CD8-positive, alpha-beta memory T cell (primary cell): ENCODE measurements around the gene PPP1R36. TPM values are rescaled to one million over a fixed set of nuclear protein-coding genes. Genes with fewer than 3 reads are reported as not detected.

Experiments
- CTCF ChIA-PET: fragments of 350-600 bp; sonication (Branson Sonifier 250); formaldehyde crosslinking; loops from one replicate; lab custom pipeline; 2021; ENCODE audit warnings: antibody characterized with exemption; lab: Charles Lee
- POLR2A ChIA-PET: fragments of 350-600 bp; sonication (Branson Sonifier 250); formaldehyde crosslinking; loops from one replicate; lab custom pipeline; 2021; ENCODE audit warnings: antibody characterized with exemption; lab: Charles Lee
- DNase-seq, 5 donors: peaks; one replicate each; pipeline versions ENCODE4 v3.0.0 to v3.0.0-alpha.2; 2020 to 2022; ENCODE audit warnings: mixed read lengths in 1 of 5
- H3K27ac ChIP-seq: one replicate; pipeline ENCODE4 v1.7.0; 2013; ENCODE audit warnings: low read depth, mild to moderate bottlenecking, low read length, moderate library complexity
- H3K27me3 ChIP-seq: 2 replicates; pipeline ENCODE4 v1.7.0; 2013; ENCODE audit warnings: low read length, mild to moderate bottlenecking; ENCODE audit not compliant: insufficient read depth, poor library complexity, severe bottlenecking
- H3K36me3 ChIP-seq: 2 replicates; pipeline ENCODE4 v1.7.0; 2013; ENCODE audit warnings: mild to moderate bottlenecking, low read length, moderate library complexity; ENCODE audit not compliant: insufficient read depth
- H3K4me1 ChIP-seq: 2 replicates; pipeline ENCODE4 v1.7.0; 2013; ENCODE audit warnings: mild to moderate bottlenecking, low read length, moderate library complexity; ENCODE audit not compliant: insufficient read depth
- H3K4me3 ChIP-seq: 2 replicates; pipeline ENCODE4 v1.7.0; 2013; ENCODE audit warnings: mild to moderate bottlenecking, low read length
- H3K9me3 ChIP-seq: 2 replicates; pipeline ENCODE4 v1.7.0; 2013; ENCODE audit warnings: mild to moderate bottlenecking, low read length
- H3K27ac Mint-ChIP-seq, 8 donors: one replicate each; pipeline ENCODE4 v1.8.0; 2020 to 2021; ENCODE audit warnings: mixed read lengths in 8 of 8, mild to moderate bottlenecking in 6 of 8, inconsistent platforms in 3 of 8, moderate library complexity in 3 of 8
- H3K27me3 Mint-ChIP-seq, 2 donors: one replicate each; pipeline ENCODE4 v1.8.0; 2020 to 2021; ENCODE audit warnings: mixed read lengths in 2 of 2, mild to moderate bottlenecking in 1 of 2, moderate library complexity in 1 of 2
- H3K36me3 Mint-ChIP-seq, 3 donors: one replicate each; pipeline ENCODE4 v1.8.0; 2020 to 2021; ENCODE audit warnings: mixed read lengths in 3 of 3, inconsistent platforms in 1 of 3, mild to moderate bottlenecking in 1 of 3
- H3K4me1 Mint-ChIP-seq, 3 donors: one replicate each; pipeline ENCODE4 v1.8.0; 2020 to 2021; ENCODE audit warnings: mixed read lengths in 3 of 3, inconsistent platforms in 1 of 3, mild to moderate bottlenecking in 1 of 3
- H3K4me3 Mint-ChIP-seq, 7 donors: one replicate each; pipeline ENCODE4 v1.8.0; 2020 to 2021; ENCODE audit warnings: mixed read lengths in 7 of 7, mild to moderate bottlenecking in 6 of 7, moderate library complexity in 4 of 7, inconsistent platforms in 2 of 7
- H3K9me3 Mint-ChIP-seq, 5 donors: one replicate each; pipeline ENCODE4 v1.8.0; 2020 to 2022; ENCODE audit warnings: mixed read lengths in 5 of 5, mild to moderate bottlenecking in 3 of 5, moderate library complexity in 2 of 5, inconsistent platforms in 1 of 5
- polyA plus RNA-seq: library from polyadenylated mRNA; unstranded; fragments of 300-500 nt; fragmentation: Illumina TruSeq; gene quantifications from one replicate; pipeline ENCODE4 v1.2.3, GENCODE V29; 2021
- total RNA-seq, 2 experiments: library from RNA; stranded (reverse); gene quantifications; one replicate each; pipeline ENCODE4 v1.2.3, GENCODE V29; 2021

PPP1R36 gene
- total and polyA plus RNA-seq, 3 experiments from 2014 or later = 0.22 to 0.25 (median 0.24) TPM

GRCh38 chr14:64520699-64521098 is 29.1 kb upstream of the PPP1R36 start:
- POLR2A ChIA-PET = interaction anchor here (0.7 kb wide), 1 partner anchor 12 kb away, joined by 3 read pairs; no protein-coding TSS in a partner anchor
- H3K4me1 Mint-ChIP-seq = peaks cover 39 to 47% (median 41%) of the 10 kb centered on the region in 3 donors
- Histone ChIP-seq H3K36me3 (peaks cover 16% of the 10 kb centered on the region), H3K27me3 (no peaks in the 10 kb centered on the region), H3K9me3 (no peaks in the 10 kb centered on the region), H3K4me3 (no peak overlapping the region), H3K4me1 (peaks cover 12% of the 10 kb centered on the region), H3K27ac (no peak overlapping the region)
- no peak overlapping the region for H3K4me3 Mint-ChIP-seq
- no peaks in the 10 kb centered on the region for H3K9me3 Mint-ChIP-seq
- no peaks in the 10 kb centered on the region for H3K27me3 Mint-ChIP-seq
- DNase-seq = no peak
- CTCF ChIA-PET = interaction anchor here (1.6 to 1.8 kb wide), 2 partner anchors 10 to 117 kb away, joined by 4 to 10 read pairs; no protein-coding TSS in a partner anchor
- peak overlapping the region in 2 of 8 donors; percentile 43 to 50 for H3K27ac Mint-ChIP-seq
- peaks cover 0 to 26% (median 2%) of the 10 kb centered on the region in 3 donors for H3K36me3 Mint-ChIP-seq

GRCh38 chr14:64522591-64523355 is 27.0 kb upstream of the PPP1R36 start:
- no peak overlapping the region for H3K27ac Mint-ChIP-seq
- POLR2A ChIA-PET = no interaction called here
- CTCF ChIA-PET = interaction anchor here (1.8 kb wide), 1 partner anchor 114 kb away, joined by 4 read pairs; no protein-coding TSS in a partner anchor
- no peak overlapping the region for H3K4me3 ChIP-seq
- H3K27me3 ChIP-seq = no peaks in the 10 kb centered on the region
- H3K36me3 Mint-ChIP-seq = peaks cover 0 to 29% (median 9%) of the 10 kb centered on the region in 3 donors
- no peaks in the 10 kb centered on the region for H3K9me3 ChIP-seq
- no peak for DNase-seq
- no peak overlapping the region for H3K27ac ChIP-seq
- H3K9me3 Mint-ChIP-seq = no peaks in the 10 kb centered on the region
- peaks cover 16% of the 10 kb centered on the region for H3K36me3 ChIP-seq
- no peak overlapping the region for H3K4me3 Mint-ChIP-seq
- peaks cover 26 to 34% (median 31%) of the 10 kb centered on the region in 3 donors for H3K4me1 Mint-ChIP-seq
- no peaks in the 10 kb centered on the region for H3K4me1 ChIP-seq
- no peaks in the 10 kb centered on the region for H3K27me3 Mint-ChIP-seq

- no peak overlapping the region for H3K4me3 ChIP-seq
- DNase-seq = no peak
- peaks cover 18 to 22% (median 19%) of the 10 kb centered on the region in 3 donors for H3K4me1 Mint-ChIP-seq
- ChIA-PET CTCF (no interaction called here), POLR2A (no interaction called here)
- H3K27ac Mint-ChIP-seq = peak overlapping the region in 1 of 8 donors; percentile 26
- H3K4me1 ChIP-seq = no peaks in the 10 kb centered on the region
- H3K27me3 ChIP-seq = no peaks in the 10 kb centered on the region
- H3K9me3 Mint-ChIP-seq = no peaks in the 10 kb centered on the region
- H3K27ac ChIP-seq = no peak overlapping the region
- H3K4me3 Mint-ChIP-seq = no peak overlapping the region
- H3K9me3 ChIP-seq = no peaks in the 10 kb centered on the region
- peaks cover 0 to 25% (median 12%) of the 10 kb centered on the region in 3 donors for H3K36me3 Mint-ChIP-seq
- H3K27me3 Mint-ChIP-seq = no peaks in the 10 kb centered on the region
- peaks cover 16% of the 10 kb centered on the region for H3K36me3 ChIP-seq
Measured at GRCh38 chr14:64525354-64525753, 24.4 kb upstream of the PPP1R36 start.

GRCh38 chr14:64531567-64531966 is 18.2 kb upstream of the PPP1R36 start:
- H3K36me3 Mint-ChIP-seq = peaks cover 0 to 7% (median 5%) of the 10 kb centered on the region in 3 donors
- POLR2A ChIA-PET = no interaction called here

GRCh38 chr14:64536488-64537245 is 13.1 kb upstream of the PPP1R36 start:
- peaks cover 0 to 6% (median 3%) of the 10 kb centered on the region in 5 donors for H3K9me3 Mint-ChIP-seq
- Histone ChIP-seq H3K27ac (no peak overlapping the region), H3K9me3 (no peaks in the 10 kb centered on the region), H3K4me1 (peaks cover 9% of the 10 kb centered on the region), H3K36me3 (no peaks in the 10 kb centered on the region), H3K4me3 (no peak overlapping the region), H3K27me3 (no peaks in the 10 kb centered on the region)
- peaks cover 0 to 4% of the 10 kb centered on the region in 2 donors for H3K27me3 Mint-ChIP-seq
- peaks cover 0 to 6% (median 0%) of the 10 kb centered on the region in 3 donors for H3K36me3 Mint-ChIP-seq
- H3K4me1 Mint-ChIP-seq = peaks cover 14 to 24% (median 23%) of the 10 kb centered on the region in 3 donors
- POLR2A ChIA-PET = no interaction called here
- H3K4me3 Mint-ChIP-seq = peak overlapping the region in 6 of 7 donors; percentile 1 to 75 (median 41)
- no peak for DNase-seq
- no peak overlapping the region for H3K27ac Mint-ChIP-seq
- CTCF ChIA-PET = interaction anchor here (0.8 to 1.3 kb wide), 2 partner anchors 26 to 106 kb away, joined by 3 to 4 read pairs; no protein-coding TSS in a partner anchor

More at GRCh38 chr14:64531567-64531966, 18.2 kb upstream of the PPP1R36 start:
- no peak for DNase-seq
- Histone ChIP-seq H3K36me3 (no peaks in the 10 kb centered on the region), H3K4me3 (no peak overlapping the region), H3K4me1 (no peaks in the 10 kb centered on the region), H3K27ac (no peak overlapping the region), H3K27me3 (no peaks in the 10 kb centered on the region), H3K9me3 (no peaks in the 10 kb centered on the region)
- H3K9me3 Mint-ChIP-seq = no peaks in the 10 kb centered on the region
- peak overlapping the region in 1 of 8 donors; percentile 13 for H3K27ac Mint-ChIP-seq
- H3K4me1 Mint-ChIP-seq = peaks cover under 1 to 9% (median 3%) of the 10 kb centered on the region in 3 donors
- no peaks in the 10 kb centered on the region for H3K27me3 Mint-ChIP-seq
- CTCF ChIA-PET = no interaction called here
- H3K4me3 Mint-ChIP-seq = no peak overlapping the region

- Mint-ChIP-seq H3K36me3 (peaks cover 0 to 6% (median 0%) of the 10 kb centered on the region in 3 donors), H3K4me3 (peak within 1 kb of the TSS; percentile 92 to 99 (median 95)), H3K27ac (peak within 1 kb of the TSS; percentile 59 to 94 (median 87)), H3K9me3 (peaks cover 0 to 6% (median 3%) of the 10 kb centered on the region in 5 donors), H3K27me3 (peaks cover 0 to 6% of the 10 kb centered on the region in 2 donors), H3K4me1 (peaks cover 26 to 39% (median 37%) of the 10 kb centered on the region in 3 donors)
- H3K27me3 ChIP-seq = no peaks in the 10 kb centered on the region
- H3K4me3 ChIP-seq = peak within 1 kb of the TSS; percentile 92
- DNase-seq = peak; percentile 89 to 94 (median 90)
- no peak within 1 kb of the TSS for H3K27ac ChIP-seq
- CTCF ChIA-PET = interaction anchor here (0.9 to 2.0 kb wide), 16 partner anchors 8 to 197 kb away, joined by 3 to 17 read pairs (median 6); partner anchors contain the start of genes PPP1R36 and ZBTB1
- H3K36me3 ChIP-seq = no peaks in the 10 kb centered on the region
- H3K4me1 ChIP-seq = peaks cover 18% of the 10 kb centered on the region
- H3K9me3 ChIP-seq = no peaks in the 10 kb centered on the region
- POLR2A ChIA-PET = interaction anchor here (0.6 to 1.6 kb wide), 6 partner anchors 35 to 1193 kb away, joined by 3 to 4 read pairs (median 3); partner anchors contain the start of genes MTHFD1 and ZBTB1
Measured at GRCh38 chr14:64540208-64541202, 9.3 kb upstream of the PPP1R36 start, which contains the start of gene HSPA2. HSPA2 (plus strand) TSS chr14:64540741; CDS start chr14:64540850, 109 bp downstream.
